ENCODE results near the gene ZNF547.

The ZNF547 gene

DNA sequence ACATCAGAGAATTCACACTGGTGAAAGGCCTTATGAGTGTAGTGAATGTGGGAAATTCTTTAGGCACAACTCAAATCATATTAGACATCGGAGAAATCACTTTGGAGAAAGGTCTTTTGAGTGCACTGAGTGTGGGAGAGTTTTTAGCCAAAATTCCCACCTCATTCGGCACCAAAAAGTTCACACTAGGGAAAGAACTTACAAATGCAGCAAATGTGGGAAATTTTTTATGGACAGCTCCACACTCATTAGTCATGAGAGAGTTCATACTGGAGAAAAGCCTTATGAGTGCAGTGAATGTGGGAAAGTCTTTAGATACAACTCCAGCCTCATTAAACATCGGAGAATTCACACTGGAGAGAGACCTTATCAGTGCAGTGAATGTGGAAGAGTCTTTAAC, 57.7 kb downstream of the ZNF547 start:
- TF ChIP-seq ZFX (IDR thresholded peaks at IDR 0.05; ENCODE audit: borderline replicate concordance) = no peak
- TF ChIP-seq, protein P1, sequence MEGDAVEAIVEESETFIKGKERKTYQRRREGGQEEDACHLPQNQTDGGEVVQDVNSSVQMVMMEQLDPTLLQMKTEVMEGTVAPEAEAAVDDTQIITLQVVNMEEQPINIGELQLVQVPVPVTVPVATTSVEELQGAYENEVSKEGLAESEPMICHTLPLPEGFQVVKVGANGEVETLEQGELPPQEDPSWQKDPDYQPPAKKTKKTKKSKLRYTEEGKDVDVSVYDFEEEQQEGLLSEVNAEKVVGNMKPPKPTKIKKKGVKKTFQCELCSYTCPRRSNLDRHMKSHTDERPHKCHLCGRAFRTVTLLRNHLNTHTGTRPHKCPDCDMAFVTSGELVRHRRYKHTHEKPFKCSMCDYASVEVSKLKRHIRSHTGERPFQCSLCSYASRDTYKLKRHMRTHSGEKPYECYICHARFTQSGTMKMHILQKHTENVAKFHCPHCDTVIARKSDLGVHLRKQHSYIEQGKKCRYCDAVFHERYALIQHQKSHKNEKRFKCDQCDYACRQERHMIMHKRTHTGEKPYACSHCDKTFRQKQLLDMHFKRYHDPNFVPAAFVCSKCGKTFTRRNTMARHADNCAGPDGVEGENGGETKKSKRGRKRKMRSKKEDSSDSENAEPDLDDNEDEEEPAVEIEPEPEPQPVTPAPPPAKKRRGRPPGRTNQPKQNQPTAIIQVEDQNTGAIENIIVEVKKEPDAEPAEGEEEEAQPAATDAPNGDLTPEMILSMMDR (IDR thresholded peaks at IDR 0.05) = no peak
- H3K27ac ChIP-seq = no peak overlapping the region

Data from 22Rv1 (cell line).